Measurements from ENCODE around the gene SLC25A3.
A peak's percentile ranks its signal among the peaks of the same experiment; 100 is the strongest.
"Not testable (repeated sequence)": the region's sequence is repeated elsewhere in the genome, so short reads cannot be mapped to it uniquely, and the experiment has no call there.

The SLC25A3 gene

GRCh38 chr12:98561846-98562245, 31.6 kb upstream of the SLC25A3 start:
- no peak for TF ChIP-seq CTCF (IDR thresholded peaks at IDR 0.05)
- no peak for TF ChIP-seq ZFX (IDR thresholded peaks at IDR 0.05; ENCODE audit: borderline replicate concordance)

GRCh38 chr12:98572010-98572409, 21.5 kb upstream of the SLC25A3 start:
- no peak overlapping the region for H3K27ac ChIP-seq
- TF ChIP-seq CTCF (IDR thresholded peaks at IDR 0.05) (peak; percentile 73), ZFX (IDR thresholded peaks at IDR 0.05; ENCODE audit: borderline replicate concordance) (no peak)

More at GRCh38 chr12:98561846-98562245, 31.6 kb upstream of the SLC25A3 start:
- H3K27ac ChIP-seq, result no peak overlapping the region

- TF ChIP-seq CTCF (IDR thresholded peaks at IDR 0.05) (no peak), ZFX (IDR thresholded peaks at IDR 0.05; ENCODE audit: borderline replicate concordance) (no peak)
- peak overlapping the region; percentile 50 for H3K27ac ChIP-seq
Observed at GRCh38 chr12:98574110-98574509, 19.4 kb upstream of the SLC25A3 start.

- no peak overlapping the region for H3K27ac ChIP-seq
- TF ChIP-seq CTCF (IDR thresholded peaks at IDR 0.05) (no peak), ZFX (IDR thresholded peaks at IDR 0.05; ENCODE audit: borderline replicate concordance) (no peak)
Observed at GRCh38 chr12:98575013-98575412, 18.5 kb upstream of the SLC25A3 start.

- H3K27ac ChIP-seq, result not testable (repeated sequence)
Observed at GRCh38 chr12:98576795-98577194, 16.7 kb upstream of the SLC25A3 start.

- no peak overlapping the region for H3K27ac ChIP-seq
- TF ChIP-seq CTCF (IDR thresholded peaks at IDR 0.05) (no peak), ZFX (IDR thresholded peaks at IDR 0.05; ENCODE audit: borderline replicate concordance) (no peak)
Observed at GRCh38 chr12:98578392-98578791, 15.1 kb upstream of the SLC25A3 start.

- TF ChIP-seq ZFX (IDR thresholded peaks at IDR 0.05; ENCODE audit: borderline replicate concordance) (no peak), CTCF (IDR thresholded peaks at IDR 0.05) (no peak)
- H3K27ac ChIP-seq, result no peak overlapping the region
Observed at GRCh38 chr12:98578821-98579220, 14.7 kb upstream of the SLC25A3 start.

GRCh38 chr12:98579347-98579746, 14.1 kb upstream of the SLC25A3 start:
- TF ChIP-seq CTCF (IDR thresholded peaks at IDR 0.05) (no peak), ZFX (IDR thresholded peaks at IDR 0.05; ENCODE audit: borderline replicate concordance) (no peak)
- no peak overlapping the region for H3K27ac ChIP-seq

All from 22Rv1 (cell line).